GM19035 (cell line): ENCODE measurements around the gene NXPE3.
A peak's percentile ranks its signal among the peaks of the same experiment; 100 is the strongest.
"Not testable (repeated sequence)": the region's sequence is repeated elsewhere in the genome, so short reads cannot be mapped to it uniquely, and the experiment has no call there.

Experiments used
- ATAC-seq: cut with Tn5 transposase; IDR thresholded peaks from one replicate; pipeline ENCODE4 v1.9.1; 2021; ENCODE audit not compliant: unreplicated experiment

Gene NXPE3

GRCh38 chr3:101779047-101779821 lies at the start of gene NXPE3:
Gene NXPE3, plus strand, starts transcription at chr3:101779211. Its CDS starts 6,386 bp downstream, at chr3:101785597.
- ATAC-seq, result peak; percentile 94

DNA sequence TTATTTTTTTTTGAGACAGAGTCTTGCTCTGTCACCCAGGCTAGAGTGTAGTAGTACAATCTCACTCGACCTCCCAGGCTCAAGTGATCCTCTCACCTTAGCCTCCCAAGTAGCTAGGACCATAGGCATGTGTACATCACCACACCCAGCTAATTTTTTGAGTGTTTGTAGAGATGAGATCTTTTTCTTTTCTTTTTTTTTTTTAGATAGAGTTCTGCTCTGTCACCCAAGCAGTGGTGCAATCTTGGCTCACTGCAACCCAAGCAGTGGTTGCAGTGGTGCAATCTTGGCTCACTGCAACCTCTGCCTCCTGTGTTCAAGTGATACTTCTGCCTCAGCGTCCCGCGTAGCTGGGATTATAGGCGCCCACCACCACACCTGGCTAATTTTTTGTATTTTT lies 49.4 kb upstream of the NXPE3 start:
- no peak for ATAC-seq

- no peak for ATAC-seq
Measured at GRCh38 chr3:101730839-101731238, 48.2 kb upstream of the NXPE3 start.

GRCh38 chr3:101732240-101732641 lies 46.8 kb upstream of the NXPE3 start:
- no peak for ATAC-seq

DNA sequence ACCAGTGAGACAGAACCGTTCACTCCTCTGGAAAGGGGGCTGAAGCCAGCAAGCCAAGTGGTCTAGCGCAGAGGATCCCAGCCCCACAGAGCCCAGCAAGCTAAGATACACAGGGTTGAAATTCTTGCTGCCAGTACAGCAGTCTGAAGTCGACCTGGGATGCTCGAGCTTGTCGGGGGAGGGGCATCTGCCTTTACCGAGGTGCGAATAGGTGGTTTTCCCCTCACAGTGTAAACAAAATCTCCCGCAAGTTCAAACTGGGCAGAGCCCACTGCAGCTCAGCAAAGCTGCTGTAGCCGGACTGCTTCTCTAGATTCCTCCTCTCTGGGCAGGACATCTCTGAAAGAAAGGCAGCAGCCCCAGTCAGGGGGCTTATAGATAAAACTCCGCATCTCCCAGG lies 43.2 kb upstream of the NXPE3 start:
- ATAC-seq, result no peak

GRCh38 chr3:101741914-101742313 lies 37.1 kb upstream of the NXPE3 start:
- not testable (repeated sequence) for ATAC-seq

DNA sequence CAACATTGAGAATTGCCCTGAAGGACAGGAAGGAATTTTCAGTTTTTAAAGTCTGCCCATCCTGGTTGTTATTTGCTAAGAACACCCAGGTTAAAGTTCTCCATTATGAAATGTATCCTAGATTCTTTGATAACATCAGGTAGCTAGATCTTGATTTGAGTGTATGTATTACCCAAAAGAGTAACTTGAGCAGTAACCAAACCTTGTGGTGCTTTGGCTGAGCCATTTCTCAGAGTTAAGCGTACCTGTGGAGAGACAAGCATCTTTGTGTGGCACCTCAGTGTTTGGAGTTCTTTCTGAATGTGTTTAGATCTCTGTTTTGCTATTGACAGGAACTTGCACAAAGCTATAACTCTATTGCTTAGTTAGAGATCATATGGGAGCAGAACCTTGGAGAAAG lies 34.2 kb upstream of the NXPE3 start:
- no peak for ATAC-seq

DNA sequence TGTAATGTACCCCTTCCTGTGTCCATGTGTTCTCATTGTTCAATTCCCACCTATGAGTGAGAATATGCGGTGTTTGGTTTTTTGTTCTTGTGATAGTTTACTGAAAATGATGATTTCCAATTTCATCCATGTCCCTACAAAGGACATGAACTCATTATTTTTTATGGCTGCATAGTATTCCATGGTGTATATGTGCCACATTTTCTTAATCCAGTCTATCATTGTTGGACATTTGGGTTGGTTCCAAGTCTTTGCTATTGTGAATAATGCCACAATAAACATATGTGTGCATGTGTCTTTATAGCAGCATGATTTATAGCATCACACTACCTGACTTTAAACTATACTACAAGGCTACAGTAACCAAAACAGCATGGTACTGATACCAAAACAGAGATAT lies 33.1 kb upstream of the NXPE3 start:
- not testable (repeated sequence) for ATAC-seq

DNA sequence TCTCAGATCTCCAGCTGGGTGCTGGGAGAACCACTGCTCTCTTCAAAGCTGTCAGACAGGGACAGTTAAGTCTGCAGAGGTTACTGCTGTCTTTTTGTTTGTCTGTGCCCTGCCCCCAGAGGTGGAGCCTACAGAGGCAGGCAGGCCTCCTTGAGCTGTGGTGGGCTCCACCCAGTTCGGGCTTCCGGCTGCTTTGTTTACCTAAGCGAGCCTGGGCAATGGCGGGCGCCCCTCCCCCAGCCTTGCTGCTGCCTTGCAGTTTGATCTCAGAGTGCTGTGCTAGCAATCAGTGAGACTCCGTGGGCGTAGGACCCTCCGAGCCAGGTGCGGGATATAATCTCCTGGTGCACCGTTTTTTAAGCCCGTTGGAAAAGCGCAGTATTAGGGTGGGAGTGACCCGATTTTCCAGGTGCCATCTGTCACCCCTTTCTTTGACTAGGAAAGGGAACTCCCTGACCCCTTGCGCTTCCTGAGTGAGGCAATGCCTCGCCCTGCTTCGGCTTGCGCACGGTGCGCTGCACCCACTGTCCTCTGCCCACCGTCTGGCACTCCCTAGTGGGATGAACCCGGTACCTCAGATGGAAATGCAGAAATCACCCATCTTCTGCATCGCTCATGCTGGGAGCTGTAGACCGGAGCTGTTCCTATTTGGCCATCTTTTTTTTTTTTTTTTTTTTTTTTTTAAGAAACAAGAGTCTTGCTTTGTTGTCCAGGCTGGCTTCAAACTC lies 25.5 kb upstream of the NXPE3 start:
- not testable (repeated sequence) for ATAC-seq

DNA sequence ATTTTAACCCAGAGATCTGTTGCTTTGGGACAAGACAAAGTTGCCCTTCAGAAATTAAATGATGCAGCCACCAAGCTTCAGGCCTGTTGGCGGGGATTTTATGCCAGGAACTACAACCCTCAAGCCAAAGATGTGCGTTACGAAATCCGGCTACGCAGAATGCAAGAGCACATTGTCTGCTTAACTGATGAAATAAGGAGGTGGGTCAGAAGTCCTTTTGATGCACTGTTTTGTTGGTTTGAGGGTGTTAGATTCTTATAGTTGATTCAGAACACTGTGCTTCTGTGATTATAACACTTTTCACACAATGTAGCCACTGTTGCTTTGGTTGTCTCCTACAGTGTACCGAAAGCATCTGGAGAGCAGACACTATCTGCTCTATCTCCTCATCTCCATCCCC lies 20.8 kb upstream of the NXPE3 start:
- no peak for ATAC-seq

- ATAC-seq, result no peak
Measured at GRCh38 chr3:101762041-101762646, 16.9 kb upstream of the NXPE3 start.

GRCh38 chr3:101777745-101778281 lies 1.2 kb upstream of the NXPE3 start:
- ATAC-seq, result not testable (repeated sequence)

GRCh38 chr3:101778385-101779046 lies 495 bp upstream of the NXPE3 start:
- ATAC-seq, result no peak

DNA sequence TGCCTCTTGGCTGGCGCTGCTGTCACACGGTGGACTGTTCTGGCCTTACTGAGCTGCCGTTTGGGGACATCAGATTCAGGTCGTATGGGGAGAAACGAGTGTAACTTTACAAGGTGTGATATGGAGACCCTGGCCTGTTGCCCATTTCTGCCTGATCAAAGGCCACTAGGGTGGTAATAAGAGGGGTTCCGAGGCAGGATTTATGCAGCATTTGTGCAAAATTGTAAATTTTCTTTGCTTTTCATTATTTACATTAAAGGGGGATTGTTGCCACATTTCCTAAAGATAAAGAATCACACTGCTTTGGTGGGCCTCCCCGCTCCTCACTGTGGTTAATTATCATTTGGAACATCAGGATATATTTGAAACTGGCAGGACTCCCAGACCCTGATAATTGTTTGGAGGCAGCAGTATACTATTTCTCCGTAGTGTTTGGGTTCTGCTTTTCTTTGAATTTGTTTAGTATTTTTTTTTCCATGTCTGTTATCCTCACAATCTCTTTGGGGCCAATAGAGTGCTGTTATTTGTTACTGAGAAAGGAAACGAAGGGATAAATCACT lies 891 bp downstream of the NXPE3 start:
- ATAC-seq, result no peak

DNA sequence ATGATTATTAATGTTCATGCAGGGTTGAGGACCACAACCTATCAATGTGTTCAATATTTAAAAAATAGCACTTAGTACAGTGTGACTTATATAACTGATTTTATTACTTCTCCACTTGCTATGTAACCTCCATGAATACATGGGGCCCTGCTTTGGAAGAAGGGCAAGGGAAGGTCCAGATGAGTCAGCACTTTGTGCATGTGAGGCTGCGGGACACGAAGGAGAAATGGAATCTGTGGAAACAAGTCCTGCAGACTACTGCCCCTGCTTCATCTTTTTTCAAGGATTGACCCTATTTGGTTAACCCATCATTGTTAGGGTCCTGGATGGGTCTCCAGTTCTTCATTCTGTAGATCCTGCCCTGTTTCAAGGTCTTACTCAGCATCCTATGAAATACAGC lies 1.6 kb downstream of the NXPE3 start:
- ATAC-seq, result no peak

- no peak for ATAC-seq
Measured at GRCh38 chr3:101781166-101781565, 2.2 kb downstream of the NXPE3 start.

DNA sequence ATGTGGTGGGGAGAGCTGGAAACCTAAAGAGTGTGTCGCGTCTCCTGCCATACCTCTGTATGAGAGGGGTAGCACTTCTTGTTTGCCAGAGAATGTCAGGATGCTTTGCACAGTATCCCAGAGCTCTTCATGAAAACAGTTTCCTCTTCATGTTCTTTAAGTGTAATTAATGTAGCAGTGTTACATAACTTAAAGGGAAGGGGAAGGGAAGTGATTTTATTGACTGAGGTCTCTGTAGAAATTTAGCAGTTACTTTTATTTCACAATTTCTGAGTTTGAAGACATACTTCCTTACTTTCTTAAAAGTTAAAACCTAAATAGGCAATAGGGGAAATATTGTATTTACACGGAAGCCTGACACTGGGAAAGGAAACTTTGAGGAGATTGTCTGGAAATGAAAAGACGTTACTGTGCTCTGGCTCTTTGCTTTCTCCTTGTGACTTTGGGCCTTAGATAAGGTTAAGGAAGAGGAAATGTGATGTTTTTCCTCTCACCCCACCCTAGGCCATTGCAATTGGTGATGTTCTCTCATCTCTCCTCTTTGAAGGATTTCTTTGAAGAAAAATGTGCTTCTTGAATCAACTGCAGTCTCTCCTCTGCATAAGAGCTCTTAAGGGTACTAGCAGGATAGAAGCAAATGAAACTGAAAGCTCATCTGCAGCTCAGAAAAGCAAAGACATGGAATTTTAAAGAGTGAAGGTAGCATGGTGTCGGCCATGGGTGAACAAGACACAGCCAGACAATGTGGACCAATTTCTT lies 6.0 kb downstream of the NXPE3 start:
- ATAC-seq, result no peak

DNA sequence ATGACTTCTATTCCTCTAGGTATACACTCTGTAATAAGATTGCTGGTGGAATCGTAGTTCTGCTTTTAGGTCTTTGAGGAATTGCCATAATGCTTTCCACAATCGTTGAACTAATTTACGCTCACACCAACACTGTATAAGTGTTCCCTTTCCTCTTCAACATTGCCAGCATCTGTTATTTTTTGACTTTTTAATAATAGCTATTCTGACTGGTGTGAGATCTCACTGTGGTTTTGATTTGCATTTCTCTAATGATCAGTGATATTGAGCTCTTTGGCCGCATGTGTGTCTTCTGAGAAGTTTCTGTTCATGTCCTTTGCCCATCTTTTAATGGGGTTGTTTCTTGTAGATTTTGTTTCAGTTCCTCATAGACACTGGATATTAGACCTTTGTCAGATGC lies 12.8 kb downstream of the NXPE3 start:
- ATAC-seq, result peak; percentile 96

DNA sequence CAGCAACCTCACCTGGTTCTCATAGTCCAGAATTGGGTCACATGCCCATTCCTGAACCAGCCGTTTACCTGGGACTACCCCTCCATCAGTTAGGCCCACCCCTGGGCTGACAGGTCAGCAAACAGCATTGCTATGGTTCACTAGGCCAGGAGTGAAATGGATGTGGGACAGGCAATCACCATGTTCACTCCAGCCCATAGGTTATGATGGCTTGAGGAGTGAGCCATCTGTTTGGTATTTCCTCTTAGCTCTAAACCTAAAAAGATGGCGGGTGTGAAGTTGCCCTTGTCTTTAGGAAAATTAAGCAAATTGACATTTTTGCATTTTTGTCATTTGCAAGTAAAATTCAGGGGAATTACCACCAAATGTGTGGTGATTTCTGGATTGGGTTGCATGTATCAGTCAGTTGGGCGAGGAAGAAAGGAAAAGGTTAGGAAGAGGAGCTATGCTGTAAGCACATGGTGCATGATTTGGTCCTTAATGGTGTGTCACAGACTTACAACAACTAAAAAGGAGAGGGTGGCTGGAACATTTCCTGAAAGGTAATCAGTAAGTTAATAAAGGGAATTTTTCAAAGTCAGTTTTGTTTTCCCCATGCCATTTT lies 17.2 kb downstream of the NXPE3 start:
- no peak for ATAC-seq

DNA sequence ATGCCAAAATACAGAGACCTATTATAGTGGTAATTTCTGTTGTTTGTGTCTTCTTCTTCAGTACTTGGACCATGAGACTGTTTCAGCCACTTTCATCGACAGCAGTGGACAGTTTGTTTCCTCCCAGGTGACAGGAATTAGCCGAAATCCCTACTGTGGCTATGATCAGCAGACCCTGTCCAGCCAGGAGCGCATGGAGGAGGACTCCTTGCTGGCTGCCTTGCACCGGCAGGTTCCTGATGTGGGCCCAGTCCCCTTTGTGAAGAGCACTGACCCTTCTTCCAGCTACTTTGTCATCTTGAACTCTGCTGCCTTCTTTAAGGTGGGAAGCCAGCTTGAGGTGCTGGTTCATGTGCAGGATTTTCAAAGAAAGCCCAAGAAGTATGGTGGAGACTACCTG lies 22.2 kb downstream of the NXPE3 start:
- ATAC-seq, result no peak
